Measurements from ENCODE around the gene IFT22.
"Not testable (repeated sequence)": the region's sequence is repeated elsewhere in the genome, so short reads cannot be mapped to it uniquely, and the experiment has no call there.

The IFT22 gene

GRCh38 chr7:101308245-101309085 lies 13.1 kb downstream of the IFT22 start:
- DNase-seq (ENCODE audit: low spot score): peak; percentile 85

- DNase-seq (ENCODE audit: low spot score): no peak
Measured at GRCh38 chr7:101306307-101306706, 15.3 kb downstream of the IFT22 start.

DNA sequence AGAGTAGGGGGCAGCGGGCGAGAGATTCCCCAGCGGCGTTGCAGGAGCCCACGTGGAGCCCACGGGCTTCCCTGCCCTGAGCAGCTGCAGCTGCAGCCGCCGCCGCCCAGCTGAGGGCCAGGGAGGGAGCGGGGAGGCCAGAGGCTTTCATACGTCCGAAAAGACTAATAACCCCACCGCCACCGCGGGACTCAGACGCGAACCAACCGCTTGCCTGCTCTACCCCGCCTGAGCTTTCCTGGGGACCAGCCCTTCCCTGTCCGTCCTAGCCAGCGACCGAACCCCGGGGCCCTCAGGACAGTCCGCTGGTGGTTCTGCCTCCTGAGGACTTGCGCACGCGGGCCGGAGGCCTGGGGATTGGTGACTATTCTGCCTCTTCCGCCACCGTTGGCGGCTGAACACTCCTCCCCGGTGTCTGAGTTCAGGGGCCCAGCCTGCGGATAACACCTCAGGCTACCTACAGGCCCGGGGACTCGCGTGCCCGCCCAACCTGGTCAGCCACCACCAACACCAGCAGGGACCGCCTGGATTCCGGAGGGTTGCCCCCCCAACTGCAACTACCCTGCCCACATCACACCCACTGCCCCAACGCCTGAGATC lies 18.4 kb downstream of the IFT22 start:
- DNase-seq (ENCODE audit: low spot score): no peak

DNA sequence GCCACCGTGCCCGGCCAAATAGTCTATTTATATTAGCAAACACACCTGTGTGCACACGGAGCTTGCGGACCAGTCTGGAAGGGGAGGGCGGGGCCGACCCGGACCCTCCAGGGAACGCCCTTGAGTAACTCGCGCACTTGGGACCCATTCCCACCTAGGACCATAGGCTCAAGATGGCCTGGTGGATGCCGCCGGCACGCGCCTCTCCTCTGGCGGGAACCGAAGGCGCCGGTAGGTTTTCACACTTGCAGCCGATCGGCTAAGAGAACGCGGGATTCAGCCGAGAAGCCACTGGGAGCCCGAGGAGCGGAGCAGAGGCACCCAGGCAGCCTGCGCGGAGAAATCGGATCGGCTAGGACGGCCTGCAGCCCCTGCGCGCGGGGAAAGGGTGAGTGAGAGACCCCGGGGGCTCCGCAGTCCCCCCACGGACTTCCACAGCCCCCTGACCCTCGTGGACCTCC lies 18.9 kb downstream of the IFT22 start:
- DNase-seq (ENCODE audit: low spot score): no peak

DNA sequence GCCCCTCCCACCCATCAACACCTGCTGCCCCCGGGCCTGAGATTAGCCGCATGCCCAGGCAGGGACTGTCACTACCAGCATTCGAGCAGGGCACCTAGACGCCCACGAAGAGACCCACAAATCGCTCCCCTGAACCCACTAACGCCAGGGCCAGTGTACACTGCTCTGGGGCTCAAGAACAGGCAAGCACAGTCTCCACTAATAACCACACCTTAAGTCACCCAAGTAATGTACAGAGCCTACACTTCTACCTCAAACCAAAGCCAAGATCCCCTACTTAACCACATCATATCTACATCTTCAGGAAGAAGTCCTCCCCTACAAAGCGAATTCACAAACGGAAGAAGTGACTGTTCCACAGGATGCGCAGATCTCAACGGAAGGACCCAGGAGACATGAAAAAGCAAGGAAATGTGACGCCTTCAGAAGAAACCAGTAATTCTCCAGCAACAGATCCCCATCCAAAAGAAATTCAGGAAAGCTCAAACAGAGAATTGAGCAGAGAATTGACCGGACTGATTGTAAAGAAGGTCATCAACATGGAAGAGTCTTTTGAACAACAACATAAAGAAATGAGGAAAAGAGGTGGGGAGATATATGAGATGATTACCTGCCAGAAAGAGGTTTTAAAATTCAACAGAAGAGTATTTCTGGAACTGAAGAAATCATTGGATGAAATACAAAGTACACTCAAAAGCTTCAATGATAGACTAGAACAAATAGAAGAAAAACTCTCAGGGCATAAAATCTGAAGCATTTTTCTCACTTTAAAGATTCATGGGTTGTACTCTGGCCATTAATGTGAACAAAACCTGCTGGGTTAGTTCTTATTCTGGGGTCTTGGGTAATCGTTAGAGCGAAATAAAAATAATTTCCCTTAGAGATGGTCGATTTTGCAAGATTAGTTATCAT lies 20.9 kb downstream of the IFT22 start:
- no peak for DNase-seq (ENCODE audit: low spot score)

- no peak for DNase-seq (ENCODE audit: low spot score)
Measured at GRCh38 chr7:101299511-101300464, 21.8 kb downstream of the IFT22 start.

- no peak for DNase-seq (ENCODE audit: low spot score)
Measured at GRCh38 chr7:101294832-101295121, 26.8 kb downstream of the IFT22 start.

- no peak for DNase-seq (ENCODE audit: low spot score)
Measured at GRCh38 chr7:101294039-101294831, 27.4 kb downstream of the IFT22 start.

- not testable (repeated sequence) for DNase-seq (ENCODE audit: low spot score)
Measured at GRCh38 chr7:101293069-101294021, 28.3 kb downstream of the IFT22 start.

GRCh38 chr7:101292566-101292965 lies 29.0 kb downstream of the IFT22 start:
- DNase-seq (ENCODE audit: low spot score): not testable (repeated sequence)

- not testable (repeated sequence) for DNase-seq (ENCODE audit: low spot score)
Measured at GRCh38 chr7:101290186-101291037, 31.2 kb downstream of the IFT22 start.

GRCh38 chr7:101289687-101290086 lies 31.9 kb downstream of the IFT22 start:
- not testable (repeated sequence) for DNase-seq (ENCODE audit: low spot score)

DNA sequence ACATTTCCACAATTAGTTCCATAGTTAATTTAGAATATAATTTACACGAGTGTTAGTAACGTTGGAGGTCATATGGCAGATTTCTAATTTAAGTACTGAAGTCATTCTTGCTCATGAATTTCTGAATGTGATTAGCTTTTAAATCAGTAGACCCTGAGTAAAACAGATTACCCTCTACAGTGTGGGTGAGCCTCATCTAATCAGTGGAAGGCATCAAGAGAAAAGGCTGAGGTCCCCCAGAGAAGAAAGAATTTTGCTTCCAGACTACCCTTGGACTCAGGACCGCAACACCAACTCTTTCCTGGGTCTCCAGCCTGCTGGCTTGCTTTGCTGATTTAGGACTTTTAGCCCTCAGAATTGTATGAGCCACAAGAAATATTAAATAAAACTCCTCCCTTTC lies 33.2 kb downstream of the IFT22 start:
- DNase-seq (ENCODE audit: low spot score): no peak

DNA sequence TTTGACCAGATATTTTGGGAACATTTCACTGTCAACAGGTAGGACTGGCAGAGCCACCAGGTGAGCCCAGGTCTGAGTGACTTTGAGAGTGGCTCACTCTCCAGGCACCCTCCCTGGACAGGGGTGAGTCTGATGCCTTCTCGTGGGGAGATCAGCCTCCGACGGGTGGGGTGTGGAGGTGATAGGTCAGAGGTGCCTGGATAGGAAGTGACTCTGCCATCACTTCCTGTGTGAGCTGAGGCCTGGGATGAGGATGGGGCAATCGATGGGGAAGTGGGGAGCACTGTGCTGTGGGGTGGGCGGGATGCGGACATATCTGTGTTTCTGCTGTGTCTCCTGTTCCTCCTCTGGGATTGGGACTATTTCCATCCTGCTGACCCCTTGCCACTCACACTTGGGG lies 34.6 kb downstream of the IFT22 start:
- DNase-seq (ENCODE audit: low spot score): no peak

GRCh38 chr7:101285880-101286279 lies 35.7 kb downstream of the IFT22 start:
- not testable (repeated sequence) for DNase-seq (ENCODE audit: low spot score)

- DNase-seq (ENCODE audit: low spot score): no peak
Measured at GRCh38 chr7:101285171-101285570, 36.4 kb downstream of the IFT22 start.

DNA sequence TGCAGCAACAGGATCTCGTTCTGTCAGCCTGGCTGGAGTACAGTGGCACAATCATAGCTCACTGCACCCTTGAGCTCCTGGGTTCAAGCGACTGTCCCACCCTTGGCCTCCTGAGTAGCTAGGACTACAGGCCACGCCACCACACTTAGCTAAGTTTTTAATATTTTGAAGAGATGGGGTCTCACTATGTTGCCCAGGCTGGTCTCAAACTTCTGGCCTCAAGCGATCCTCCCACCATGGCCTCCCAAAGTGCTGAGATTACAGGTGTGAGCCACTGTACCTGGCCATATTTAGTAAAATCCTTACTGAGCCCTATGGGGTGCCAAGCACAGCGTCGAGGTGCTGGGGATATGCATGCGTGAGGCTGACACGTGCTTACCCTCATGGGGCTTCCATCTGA lies 40.7 kb downstream of the IFT22 start:
- DNase-seq (ENCODE audit: low spot score): not testable (repeated sequence)

DNA sequence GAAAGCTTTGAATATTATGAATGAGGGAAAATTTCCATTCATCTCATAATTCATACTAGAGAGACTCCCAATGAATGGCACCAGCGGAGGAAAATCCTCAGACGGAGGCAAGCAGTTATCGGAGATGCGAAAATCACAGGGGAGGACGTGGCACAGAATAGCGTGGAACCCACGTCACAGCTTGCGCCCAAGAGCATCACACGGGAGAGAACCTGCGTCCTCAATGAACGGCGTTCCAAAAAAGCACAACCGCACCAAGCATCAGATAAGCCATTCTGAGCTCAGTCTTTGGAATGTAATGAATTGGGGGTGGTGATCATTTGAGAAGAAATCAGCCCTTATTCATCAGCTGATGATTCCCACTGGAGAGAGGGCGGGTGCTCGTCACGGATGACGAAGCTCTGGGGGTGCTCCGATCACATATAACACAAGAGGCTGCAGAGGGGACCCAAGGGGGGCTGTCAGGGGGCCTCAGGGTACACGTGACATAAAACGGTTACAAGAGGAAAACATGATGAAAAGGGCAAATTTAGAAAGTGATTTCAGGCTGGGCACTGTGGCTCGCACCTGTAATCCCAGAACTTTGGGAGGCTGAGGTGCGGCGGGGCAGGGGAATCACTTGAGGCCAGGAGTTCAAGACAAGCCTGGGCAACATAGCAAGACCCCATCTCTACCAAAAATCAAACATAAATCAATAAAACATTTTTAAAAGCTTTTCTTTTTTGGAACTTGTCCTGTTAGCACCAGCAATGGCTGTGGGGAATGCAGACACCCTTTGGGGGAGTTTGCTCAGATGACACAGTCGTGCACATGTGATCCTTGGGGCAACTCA lies 42.9 kb downstream of the IFT22 start:
- DNase-seq (ENCODE audit: low spot score): no peak
